HL-60 (cell line): ENCODE data around the gene FAM107B.

Experiments used
- DNase-seq, 2 experiments: peaks; one replicate each; pipeline ENCODE4 v3.0.0-alpha.2; 2010 to 2020; ENCODE audit warnings: low read depth in 1 of 2, low spot score in 1 of 2
- H3K27ac ChIP-seq: fragments of 250-450 bp; sonication (Bioruptor Pico); replicated peaks from 2 replicates; pipeline ENCODE4 v1.5.1; 2020; ENCODE audit warnings: mild to moderate bottlenecking, moderate library complexity
- H3K27me3 ChIP-seq: fragments of 250-450 bp; sonication (Bioruptor Pico); 2 replicates; pipeline ENCODE4 v1.5.1; 2021; ENCODE audit warnings: mild to moderate bottlenecking, moderate library complexity; ENCODE audit not compliant: insufficient read depth, poor library complexity, severe bottlenecking
- H3K4me3 ChIP-seq: replicated peaks from 2 replicates; pipeline ENCODE4 v1.5.1; 2011; ENCODE audit warnings: mild to moderate bottlenecking, control low read depth, low read length; ENCODE audit not compliant: insufficient read depth
- CTCF ChIP-seq: IDR thresholded peaks from one replicate; pipeline ENCODE4 v1.5.1; 2011; ENCODE audit warnings: low read length, control low read depth, inconsistent platforms; ENCODE audit not compliant: insufficient read depth
- GABPA ChIP-seq: IDR thresholded peaks from 2 replicates; pipeline ENCODE4 v1.6.1; 2012; ENCODE audit warnings: low read depth
- POLR2AphosphoS5 ChIP-seq: IDR thresholded peaks from 2 replicates; pipeline ENCODE4 v1.6.1; 2012; ENCODE audit warnings: low read depth
- REST ChIP-seq: IDR thresholded peaks from 2 replicates; pipeline ENCODE4 v1.6.1; 2012; ENCODE audit warnings: low read depth; ENCODE audit not compliant: insufficient replicate concordance
- SPI1 ChIP-seq: IDR thresholded peaks from 2 replicates; pipeline ENCODE4 v1.6.1; 2012; ENCODE audit warnings: low read depth, mild to moderate bottlenecking, borderline replicate concordance

FAM107B gene

GRCh38 chr10:14600065-14600464, 174.6 kb downstream of the FAM107B start:
- Histone ChIP-seq H3K27ac (no peak overlapping the region), H3K4me3 (no peak overlapping the region)
- no peak for DNase-seq

GRCh38 chr10:14598809-14599764, 175.6 kb downstream of the FAM107B start:
- no peak overlapping the region for H3K27ac ChIP-seq
- H3K4me3 ChIP-seq = no peak overlapping the region
- H3K27me3 ChIP-seq = no peaks in the 10 kb centered on the region
- TF ChIP-seq CTCF = no peak
- TF ChIP-seq GABPA = no peak
- TF ChIP-seq POLR2AphosphoS5 = no peak
- TF ChIP-seq REST = no peak
- TF ChIP-seq SPI1 = no peak
- no peak for DNase-seq

More at GRCh38 chr10:14600065-14600464, 174.6 kb downstream of the FAM107B start:
- 0 out of 2 replicates have a peak, but pooled peaks have one; percentile 26 for TF ChIP-seq POLR2AphosphoS5
- TF ChIP-seq CTCF = no peak
- H3K27me3 ChIP-seq = no peaks in the 10 kb centered on the region

GRCh38 chr10:14595526-14596182, 179.0 kb downstream of the FAM107B start:
- DNase-seq = no peak
- Histone ChIP-seq H3K4me3 (no peak overlapping the region), H3K27me3 (no peaks in the 10 kb centered on the region), H3K27ac (no peak overlapping the region)
- TF ChIP-seq REST = no peak
- 0 out of 2 replicates have a peak, but pooled peaks have one; percentile 68 for TF ChIP-seq POLR2AphosphoS5
- TF ChIP-seq SPI1 = no peak

GRCh38 chr10:14594878-14595525, 179.7 kb downstream of the FAM107B start:
- no peak overlapping the region for H3K27ac ChIP-seq

More at GRCh38 chr10:14594878-14595525, 179.7 kb downstream of the FAM107B start:
- no peaks in the 10 kb centered on the region for H3K27me3 ChIP-seq
- no peak for DNase-seq
- H3K4me3 ChIP-seq = no peak overlapping the region
- no peak for TF ChIP-seq GABPA
- TF ChIP-seq SPI1 = no peak
- TF ChIP-seq POLR2AphosphoS5 = no peak
- no peak for TF ChIP-seq CTCF
- no peak for TF ChIP-seq REST
